ENCODE measurements around the gene WDR90. TPM values are rescaled to one million over a fixed set of nuclear protein-coding genes. Genes with fewer than 3 reads are reported as not detected.

WDR90 gene
- total and polyA plus RNA-seq, 2 experiments from 2014 or later, result 25.9 to 42.2 TPM

- peaks cover 11% of the 10 kb centered on the region; the same call in 1 of the 2 replicates for H3K36me3 ChIP-seq (ENCODE audit: insufficient read depth)
- Mint-ChIP-seq H3K4me3 (no peak overlapping the region), H3K27ac (no peak overlapping the region), H3K36me3 (ENCODE audit: low read depth) (peaks cover 21% of the 10 kb centered on the region), H3K27me3 (ENCODE audit: insufficient read depth, low read depth, poor library complexity) (peaks cover 6% of the 10 kb centered on the region), H3K4me1 (peaks cover 6% of the 10 kb centered on the region; the same call in 2 of the 3 replicates), H3K9me3 (no peaks in the 10 kb centered on the region; the same call in 2 of the 3 replicates)
- H2AFZ ChIP-seq, result no peak overlapping the region
- ATAC-seq (no peak), DNase-seq (ENCODE audit: low spot score) (no peak)
- no peaks in the 10 kb centered on the region for H3K27me3 ChIP-seq (ENCODE audit: insufficient read depth)
- H3K79me2 ChIP-seq (replicated peaks; ENCODE audit: insufficient read depth), result peaks cover 16% of the 10 kb centered on the region
- TF ChIP-seq CTCF (conservative IDR thresholded peaks at IDR 0.05; ENCODE audit: low read depth in 2 of 2) (no peak), CREB1 (CRISPR knock-in tag; IDR thresholded peaks at IDR 0.05; ENCODE audit: low read depth) (no peak), EZH2phosphoT487 (IDR thresholded peaks at IDR 0.05; ENCODE audit: unreplicated experiment) (no peak), POLR2AphosphoS5 (IDR thresholded peaks at IDR 0.05; ENCODE audit: low read depth) (no peak), ZNF114 (CRISPR knock-in tag; IDR thresholded peaks at IDR 0.05) (no peak), EZH2 (IDR thresholded peaks at IDR 0.05; ENCODE audit: low read depth, unreplicated experiment) (no peak), ZNF331 (CRISPR knock-in tag; IDR thresholded peaks at IDR 0.05; ENCODE audit: low read depth) (no peak), NANOG (IDR thresholded peaks at IDR 0.05; ENCODE audit: borderline replicate concordance) (no peak), JUNB (IDR thresholded peaks at IDR 0.05; ENCODE audit: unreplicated experiment) (no peak), REST (IDR thresholded peaks at IDR 0.05; ENCODE audit: unreplicated experiment) (no peak), STAT1 (IDR thresholded peaks at IDR 0.05; ENCODE audit: unreplicated experiment) (no peak), ZNF462 (CRISPR knock-in tag; IDR thresholded peaks at IDR 0.05) (no peak), ETS1 (IDR thresholded peaks at IDR 0.05) (no peak)
- H3K9me2 ChIP-seq (ENCODE audit: insufficient read depth), result no peaks in the 10 kb centered on the region
- H3F3A ChIP-seq (replicated peaks; ENCODE audit: low read depth), result peaks cover 23% of the 10 kb centered on the region; the same call in 1 of the 2 replicates
- no peak overlapping the region for H3K4me3 ChIP-seq
- H4K20me1 ChIP-seq (replicated peaks; ENCODE audit: insufficient read depth), result peaks cover 3% of the 10 kb centered on the region
- H3K4me1 ChIP-seq (ENCODE audit: insufficient read depth), result no peaks in the 10 kb centered on the region; the same call in 1 of the 2 replicates
- H3K4me2 ChIP-seq, result no peak overlapping the region
- H3K27ac ChIP-seq (ENCODE audit: low read depth), result no peak overlapping the region
These were observed 22.4 kb downstream of the WDR90 start for GRCh38 chr16:671353-672131.
